ENCODE results near the gene GIT2.
A peak's percentile ranks its signal among the peaks of the same experiment; 100 is the strongest.
"Not testable (repeated sequence)": the region's sequence is repeated elsewhere in the genome, so short reads cannot be mapped to it uniquely, and the experiment has no call there.

Gene GIT2

DNA sequence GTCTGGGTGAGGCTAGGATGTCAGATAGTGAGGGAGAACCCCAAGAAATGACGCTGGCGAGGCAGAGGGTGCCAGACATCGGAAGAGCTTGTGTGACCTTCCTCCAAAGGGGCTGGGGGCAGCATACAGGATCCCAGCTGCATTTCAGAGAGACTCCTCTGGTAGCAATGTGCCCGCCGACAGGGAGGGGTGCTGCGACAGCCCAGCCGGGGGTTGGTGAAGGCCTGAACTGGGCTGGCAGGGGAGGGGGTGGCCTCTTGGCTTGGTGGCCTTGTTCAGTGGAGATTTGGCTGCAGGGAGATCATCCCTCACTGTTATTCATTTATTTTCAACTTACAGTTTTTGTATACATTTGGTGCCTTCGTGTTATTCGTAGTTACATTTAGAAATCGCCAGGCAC is 90.9 kb downstream of the GIT2 start:
- Histone ChIP-seq H3K9me3 (ENCODE audit: low read depth, low read length) (no peaks in the 10 kb centered on the region), H3K9ac (ENCODE audit: insufficient read length) (no peak overlapping the region), H3K4me3 (no peak overlapping the region), H3K36me3 (ENCODE audit: insufficient read depth, low read length) (peaks cover 57% of the 10 kb centered on the region), H3K27ac (no peak overlapping the region)
- TF ChIP-seq POLR2AphosphoS5 (IDR thresholded peaks at IDR 0.05; ENCODE audit: borderline replicate concordance, low read depth, low read length) (no peak), FOXP2 (optimal IDR thresholded peaks at IDR 0.05; ENCODE audit: control extremely low read depth, extremely low read length, insufficient read depth) (no peak), EZH2 (IDR thresholded peaks at IDR 0.05) (no peak)
- DNase-seq (ENCODE audit: low read depth, low spot score) = no peak

DNA sequence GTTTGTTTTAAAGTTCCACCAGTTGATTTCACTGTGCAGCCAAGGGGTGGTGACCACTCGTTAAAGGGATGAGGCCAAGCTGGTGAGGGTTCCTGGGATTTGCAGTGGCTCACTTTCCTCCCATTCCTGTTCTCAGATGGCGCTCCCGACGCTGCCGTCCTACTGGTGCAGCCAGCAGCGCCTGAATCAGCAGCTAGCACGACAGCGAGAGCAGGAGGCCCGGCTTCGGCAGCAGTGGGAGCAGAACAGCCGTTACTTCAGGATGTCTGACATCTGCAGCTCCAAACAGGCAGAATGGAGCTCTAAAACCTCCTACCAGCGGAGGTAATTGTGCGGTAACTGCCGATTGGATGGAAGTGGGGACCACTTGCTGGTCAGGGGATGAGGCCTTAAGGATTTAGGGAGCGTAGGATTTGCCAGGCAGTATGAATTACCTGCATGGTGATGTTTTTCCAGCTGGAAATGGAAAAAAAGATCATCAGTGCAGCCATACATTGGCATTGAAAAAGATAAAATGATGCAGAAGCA is 93.2 kb downstream of the GIT2 start:
- no peak overlapping the region for H3K27ac ChIP-seq
- peaks cover 48% of the 10 kb centered on the region for H3K36me3 ChIP-seq (ENCODE audit: insufficient read depth, low read length)
- H3K4me3 ChIP-seq = no peak overlapping the region
- no peak overlapping the region for H3K9ac ChIP-seq (ENCODE audit: insufficient read length)
- DNase-seq (ENCODE audit: low read depth, low spot score) = no peak
- H3K9me3 ChIP-seq (ENCODE audit: low read depth, low read length) = no peaks in the 10 kb centered on the region
- TF ChIP-seq POLR2AphosphoS5 (IDR thresholded peaks at IDR 0.05; ENCODE audit: borderline replicate concordance, low read depth, low read length) (no peak), FOXP2 (optimal IDR thresholded peaks at IDR 0.05; ENCODE audit: control extremely low read depth, extremely low read length, insufficient read depth) (no peak), EZH2 (IDR thresholded peaks at IDR 0.05) (no peak)

DNA sequence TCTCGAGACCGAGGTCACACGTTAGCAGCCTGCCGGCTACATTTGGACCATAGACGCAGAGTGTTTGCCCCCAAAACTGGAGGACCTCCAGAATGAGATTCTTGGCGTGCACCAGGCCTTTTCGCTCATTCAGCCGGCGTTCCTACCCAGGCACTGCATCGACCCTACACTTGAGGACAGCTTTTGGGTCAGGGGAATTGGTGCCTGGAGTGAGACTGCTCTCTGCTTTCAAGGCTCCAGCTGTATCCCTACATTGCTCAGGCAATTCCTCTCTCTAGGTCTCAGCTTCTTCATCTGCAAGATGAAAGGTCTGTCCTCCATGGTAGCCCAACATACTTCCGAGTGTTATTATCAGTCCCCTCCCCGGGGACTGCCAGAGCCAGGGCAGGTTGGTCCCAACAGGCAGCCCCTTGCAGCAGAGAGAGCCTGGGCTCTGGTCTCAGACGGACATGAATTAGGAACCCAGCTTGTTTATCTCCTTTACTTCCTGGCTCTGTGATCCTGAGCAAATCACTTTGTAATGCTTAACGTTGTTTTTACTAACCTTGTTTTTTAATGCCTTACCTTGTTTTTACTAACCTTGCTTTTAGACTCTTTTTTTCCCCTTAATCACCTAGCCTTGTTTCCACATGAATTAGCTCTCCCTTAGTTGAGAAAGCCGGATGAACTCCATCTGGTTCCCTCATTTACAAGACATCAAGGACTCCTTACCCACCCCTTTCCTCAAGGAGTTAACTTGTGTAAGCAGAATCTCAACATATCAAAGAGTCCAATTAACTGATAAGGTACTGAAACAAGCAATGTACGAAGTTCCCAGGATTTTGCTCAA is 95.2 kb downstream of the GIT2 start:
- Histone ChIP-seq H3K27ac (no peak overlapping the region; the same call in 1 of the 2 replicates), H3K9me3 (ENCODE audit: low read depth, low read length) (no peaks in the 10 kb centered on the region), H3K36me3 (ENCODE audit: insufficient read depth, low read length) (peaks cover 29% of the 10 kb centered on the region; the same call in 1 of the 2 replicates), H3K9ac (ENCODE audit: insufficient read length) (peak overlapping the region; percentile 88), H3K4me3 (peak overlapping the region; percentile 93)
- DNase-seq (ENCODE audit: low read depth, low spot score) = no peak
- TF ChIP-seq POLR2AphosphoS5 (IDR thresholded peaks at IDR 0.05; ENCODE audit: borderline replicate concordance, low read depth, low read length) = no peak
- TF ChIP-seq EZH2 (IDR thresholded peaks at IDR 0.05) = no peak
- TF ChIP-seq FOXP2 (optimal IDR thresholded peaks at IDR 0.05; ENCODE audit: control extremely low read depth, extremely low read length, insufficient read depth) = no peak

DNA sequence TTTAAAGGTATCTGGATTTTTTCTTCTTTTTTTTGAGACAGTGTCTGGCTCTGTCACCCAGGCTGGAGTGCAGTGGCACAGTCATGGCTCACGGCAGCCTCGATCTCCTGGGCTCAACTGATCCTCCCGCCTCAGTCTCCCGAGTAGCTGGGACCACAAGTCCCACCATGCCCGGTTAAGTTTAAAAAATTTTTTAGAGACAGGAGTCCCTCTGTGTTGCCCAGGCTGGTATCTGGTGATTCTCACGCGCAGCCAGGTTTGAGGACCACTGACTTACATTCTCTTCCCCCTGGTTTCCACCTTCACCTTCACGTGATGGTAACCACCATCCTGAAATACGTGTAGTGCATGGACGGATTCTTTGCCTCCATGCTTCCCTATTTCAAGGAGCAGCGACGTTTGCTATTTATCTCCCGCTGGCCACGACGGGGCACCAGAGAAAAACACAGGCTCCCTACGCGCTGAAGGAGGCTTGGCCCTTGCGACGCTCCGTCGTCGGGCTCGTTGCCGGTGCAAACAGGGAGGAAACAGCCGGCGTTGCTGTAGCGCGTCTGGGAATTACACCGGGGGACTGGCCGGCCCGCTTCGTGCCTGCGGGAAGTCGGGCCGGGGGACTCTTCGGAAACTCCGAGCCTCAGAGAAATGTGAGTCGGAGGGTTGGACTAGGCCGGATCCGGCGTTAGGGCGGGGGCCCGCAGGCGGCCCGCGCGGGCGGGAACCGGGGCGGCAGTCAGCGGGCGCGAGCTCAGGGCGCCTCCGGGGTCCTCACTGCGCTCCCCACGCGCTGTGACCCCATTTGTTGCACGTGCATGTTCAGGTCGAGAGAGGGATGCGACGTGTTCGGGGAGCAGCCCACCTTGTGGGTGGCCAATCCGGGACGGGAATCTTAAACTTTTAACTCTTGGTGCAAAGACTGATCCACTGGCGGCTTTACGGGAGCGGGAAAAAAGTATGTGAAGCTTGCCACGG is 96.1 kb downstream of the GIT2 start, which contains the start of gene TCHP:
TCHP (plus strand) TSS at position 492 of the 969 bp plus-strand sequence. CDS start 2,753 bp downstream, outside the sequence.
- H3K9me3 ChIP-seq (ENCODE audit: low read depth, low read length) = no peaks in the 10 kb centered on the region
- DNase-seq (ENCODE audit: low read depth, low spot score) = peak; percentile 51
- peak within 1 kb of the TSS; percentile 88 for H3K9ac ChIP-seq (ENCODE audit: insufficient read length)
- peak within 1 kb of the TSS; percentile 69 for H3K27ac ChIP-seq
- H3K4me3 ChIP-seq = peak within 1 kb of the TSS; percentile 93
- peaks cover 20% of the 10 kb centered on the region; the same call in 1 of the 2 replicates for H3K36me3 ChIP-seq (ENCODE audit: insufficient read depth, low read length)
- peak; percentile 86 for TF ChIP-seq POLR2AphosphoS5 (IDR thresholded peaks at IDR 0.05; ENCODE audit: borderline replicate concordance, low read depth, low read length)
- TF ChIP-seq FOXP2 (optimal IDR thresholded peaks at IDR 0.05; ENCODE audit: control extremely low read depth, extremely low read length, insufficient read depth) = peak; percentile 81
- no peak for TF ChIP-seq EZH2 (IDR thresholded peaks at IDR 0.05)

DNA sequence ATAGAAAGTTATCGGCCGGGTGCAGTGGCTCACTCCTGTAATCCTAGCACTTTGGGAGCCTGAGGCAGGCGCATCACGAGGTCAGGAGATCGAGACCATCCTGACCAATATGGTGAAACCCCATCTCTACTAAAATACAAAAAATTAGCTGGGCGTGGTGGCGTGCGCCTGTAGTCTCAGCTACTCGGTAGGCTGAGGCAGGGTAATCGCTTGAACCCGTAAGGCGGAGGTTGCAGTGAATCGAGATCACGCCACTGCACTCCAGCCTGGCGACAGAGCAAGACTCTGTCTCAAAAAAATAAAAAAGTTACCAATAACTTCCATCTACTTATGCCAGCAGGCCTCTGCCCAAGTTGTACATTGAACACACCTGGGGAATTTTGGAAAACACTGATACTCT is 96.8 kb downstream of the GIT2 start:
- DNase-seq (ENCODE audit: low read depth, low spot score); H3K9me3 ChIP-seq (ENCODE audit: low read depth, low read length): not testable (repeated sequence)
- Histone ChIP-seq H3K36me3 (ENCODE audit: insufficient read depth, low read length) (peaks cover 13% of the 10 kb centered on the region; the same call in 1 of the 2 replicates), H3K27ac (0 out of 2 replicates have a peak overlapping the region, but pooled peaks have one; percentile 69), H3K9ac (ENCODE audit: insufficient read length) (peak overlapping the region; percentile 88), H3K4me3 (peak overlapping the region; percentile 93)

DNA sequence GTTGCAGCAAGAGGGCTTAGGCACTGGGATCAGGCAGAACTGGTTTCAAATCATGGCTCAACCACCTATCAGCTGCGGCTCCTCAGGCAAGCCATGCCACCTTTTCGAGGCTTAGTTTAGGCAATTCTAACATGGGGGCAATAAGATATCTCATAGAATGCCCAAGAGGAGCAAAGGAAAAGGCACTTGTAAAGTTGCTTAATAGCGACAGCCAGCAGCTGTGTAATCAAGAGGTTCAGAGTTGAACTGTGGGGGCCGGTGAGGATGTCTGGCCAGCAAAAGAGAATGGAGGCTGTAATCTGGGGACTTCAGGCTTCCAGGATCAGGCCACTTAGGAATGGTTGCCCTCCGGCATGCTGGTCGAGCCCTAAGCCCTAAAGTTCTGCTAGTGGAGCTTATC is 99.1 kb downstream of the GIT2 start:
- TF ChIP-seq FOXP2 (optimal IDR thresholded peaks at IDR 0.05; ENCODE audit: control extremely low read depth, extremely low read length, insufficient read depth) (no peak), POLR2AphosphoS5 (IDR thresholded peaks at IDR 0.05; ENCODE audit: borderline replicate concordance, low read depth, low read length) (no peak)
- Histone ChIP-seq H3K4me3 (no peak overlapping the region), H3K36me3 (ENCODE audit: insufficient read depth, low read length) (no peaks in the 10 kb centered on the region), H3K9ac (ENCODE audit: insufficient read length) (no peak overlapping the region), H3K9me3 (ENCODE audit: low read depth, low read length) (no peaks in the 10 kb centered on the region), H3K27ac (no peak overlapping the region)
- no peak for DNase-seq (ENCODE audit: low read depth, low spot score)

DNA sequence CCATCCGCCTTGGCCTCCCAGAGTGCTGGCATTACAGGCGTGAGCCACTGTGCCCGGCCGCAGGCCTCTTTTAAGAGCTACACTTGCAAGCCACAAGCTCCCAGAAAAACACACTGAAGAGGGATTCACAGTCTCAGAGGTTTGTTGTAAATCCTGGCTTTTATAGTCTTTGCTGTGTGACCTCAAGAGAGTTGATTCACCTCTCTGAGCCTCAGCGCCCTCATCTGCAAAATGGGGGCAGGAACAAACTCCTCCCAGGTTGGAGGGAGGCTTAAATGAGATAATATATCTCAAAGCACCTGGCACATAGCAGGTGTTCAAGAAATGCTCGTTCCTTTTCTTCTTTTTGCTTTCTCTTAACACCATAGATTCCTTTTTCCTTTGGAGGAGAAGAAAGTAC is 100.0 kb downstream of the GIT2 start:
- no peaks in the 10 kb centered on the region for H3K36me3 ChIP-seq (ENCODE audit: insufficient read depth, low read length)
- H3K4me3 ChIP-seq = no peak overlapping the region
- no peak for TF ChIP-seq EZH2 (IDR thresholded peaks at IDR 0.05)
- TF ChIP-seq FOXP2 (optimal IDR thresholded peaks at IDR 0.05; ENCODE audit: control extremely low read depth, extremely low read length, insufficient read depth) = no peak
- TF ChIP-seq POLR2AphosphoS5 (IDR thresholded peaks at IDR 0.05; ENCODE audit: borderline replicate concordance, low read depth, low read length) = no peak
- no peaks in the 10 kb centered on the region for H3K9me3 ChIP-seq (ENCODE audit: low read depth, low read length)
- DNase-seq (ENCODE audit: low read depth, low spot score) = no peak
- H3K27ac ChIP-seq = no peak overlapping the region
- no peak overlapping the region for H3K9ac ChIP-seq (ENCODE audit: insufficient read length)

DNA sequence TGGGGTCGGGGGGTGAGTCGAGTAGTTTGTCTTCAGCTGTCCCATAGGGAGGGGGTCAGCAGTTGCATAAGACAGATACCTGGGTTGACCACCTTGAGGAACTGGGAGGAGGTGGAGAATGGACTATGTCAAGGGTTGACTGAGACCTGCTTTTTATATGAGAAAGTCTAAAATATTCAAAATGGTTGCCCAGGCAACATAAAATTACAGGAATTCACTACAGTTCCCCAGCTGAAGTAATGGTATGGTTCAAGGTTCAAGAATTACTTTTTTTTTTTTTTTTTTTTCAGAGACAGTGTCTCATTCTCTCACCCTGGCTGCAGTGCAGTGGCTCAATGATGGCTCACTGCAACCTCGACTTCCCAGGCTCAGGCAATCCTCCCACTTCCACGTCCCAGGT is 101.2 kb downstream of the GIT2 start:
- TF ChIP-seq POLR2AphosphoS5 (IDR thresholded peaks at IDR 0.05; ENCODE audit: borderline replicate concordance, low read depth, low read length) = no peak
- TF ChIP-seq FOXP2 (optimal IDR thresholded peaks at IDR 0.05; ENCODE audit: control extremely low read depth, extremely low read length, insufficient read depth) = no peak
- TF ChIP-seq EZH2 (IDR thresholded peaks at IDR 0.05) = no peak
- no peak for DNase-seq (ENCODE audit: low read depth, low spot score)
- H3K27ac ChIP-seq = no peak overlapping the region

More for the DNA sequence above, 101.2 kb downstream of the GIT2 start:
- Histone ChIP-seq H3K4me3 (no peak overlapping the region), H3K36me3 (ENCODE audit: insufficient read depth, low read length) (no peaks in the 10 kb centered on the region), H3K9me3 (ENCODE audit: low read depth, low read length) (no peaks in the 10 kb centered on the region), H3K9ac (ENCODE audit: insufficient read length) (no peak overlapping the region)
